CD4-positive, alpha-beta T cell (primary cell): ENCODE results near the gene CMTM4. TPM values are rescaled to one million over a fixed set of nuclear protein-coding genes. Genes with fewer than 3 reads are reported as not detected.

Source experiments
- ATAC-seq: fragments of 200-7000 bp; cut with Tn5 transposase; one replicate; pipeline ENCODE4 v1.10.0; 2022; ENCODE audit warnings: mild to moderate bottlenecking; ENCODE audit not compliant: poor library complexity
- CTCF ChIA-PET: fragments of 350-600 bp; sonication (Branson Sonifier 250); formaldehyde crosslinking; loops from one replicate; lab custom pipeline; 2021; ENCODE audit warnings: antibody characterized with exemption, inconsistent platforms; lab: Charles Lee
- POLR2A ChIA-PET: fragments of 350-600 bp; sonication (Branson Sonifier 250); formaldehyde crosslinking; loops from one replicate; lab custom pipeline; 2021; ENCODE audit warnings: antibody characterized with exemption, inconsistent platforms; lab: Charles Lee
- DNase-seq, 14 experiments: peaks; one replicate each; pipeline ENCODE4 v3.0.0-alpha.2; 2013 to 2020; ENCODE audit warnings: mixed read lengths in 2 of 14
- H3K27ac ChIP-seq, 2 donors: one replicate each; pipeline versions ENCODE4 v1.5.1 to v1.7.0; 2013; ENCODE audit warnings: low read length in 2 of 2, low read depth in 1 of 2, mild to moderate bottlenecking in 1 of 2
- H3K27me3 ChIP-seq, 2 experiments: 1 replicate in 1 of 2; 2 replicates in 1 of 2; pipeline versions ENCODE4 v1.6.1 to v1.7.0; 2013; ENCODE audit warnings: low read length in 2 of 2, control low read depth in 1 of 2, mild to moderate bottlenecking in 1 of 2, moderate library complexity in 1 of 2; ENCODE audit not compliant: insufficient read depth in 2 of 2, control insufficient read depth in 1 of 2
- H3K36me3 ChIP-seq: one replicate; pipeline ENCODE4 v1.6.1; 2013; ENCODE audit warnings: low read length, control low read depth; ENCODE audit not compliant: insufficient read depth
- H3K4me1 ChIP-seq: one replicate; pipeline ENCODE4 v1.6.1; 2013; ENCODE audit warnings: low read length, control low read depth; ENCODE audit not compliant: insufficient read depth
- H3K4me3 ChIP-seq: one replicate; pipeline ENCODE4 v1.5.1; 2013; ENCODE audit warnings: mild to moderate bottlenecking, low read length, moderate library complexity
- H3K9me3 ChIP-seq, 2 experiments: 1 replicate in 1 of 2; 2 replicates in 1 of 2; pipeline versions ENCODE4 v1.6.1 to v1.7.0; 2013; ENCODE audit warnings: low read length in 2 of 2, mild to moderate bottlenecking in 2 of 2, control low read depth in 1 of 2, moderate library complexity in 1 of 2; ENCODE audit not compliant: control insufficient read depth in 1 of 2, insufficient read depth in 1 of 2
- H3K27ac Mint-ChIP-seq: one replicate; pipeline ENCODE4 v1.8.0; 2020; ENCODE audit warnings: mixed read lengths
- H3K27me3 Mint-ChIP-seq: one replicate; pipeline ENCODE4 v1.8.0; 2021; ENCODE audit warnings: mixed read lengths
- H3K36me3 Mint-ChIP-seq: one replicate; pipeline ENCODE4 v1.8.0; 2021; ENCODE audit warnings: low read depth, mixed read lengths
- H3K4me1 Mint-ChIP-seq: one replicate; pipeline ENCODE4 v1.8.0; 2021; ENCODE audit warnings: low read depth, mixed read lengths
- H3K4me3 Mint-ChIP-seq: one replicate; pipeline ENCODE4 v1.8.0; 2020; ENCODE audit warnings: mild to moderate bottlenecking, mixed read lengths
- H3K9me3 Mint-ChIP-seq: one replicate; pipeline ENCODE4 v1.8.0; 2020; ENCODE audit warnings: mixed read lengths
- intact Hi-C, 2 experiments: fragments of 100-400 bp; cut with DNase I in 1 of 2; cut with micrococcal nuclease in 1 of 2; formaldehyde crosslinking; loops; one replicate each; pipeline versions ENCODE4 v1.15.1 to v1.9.0; 2023 to 2025; cut with DNase I, micrococcal nuclease
- total RNA-seq, 174 experiments: library from RNA in 2 of 174; stranded (reverse) in 2 of 174; gene quantifications; one replicate each; pipeline ENCODE4 v1.2.3 and lab custom pipeline; 2021 to 2026
- TF ChIP-seq, protein P1 (sequence below): fragments of 200-600 bp; IDR thresholded peaks from one replicate; pipeline ENCODE4 v1.8.0; 2022; ENCODE audit warnings: antibody characterized with exemption, mild to moderate bottlenecking

The CMTM4 gene
- total RNA-seq, 2 experiments from 2014 or later: 1.1 to 1.6 TPM

DNA sequence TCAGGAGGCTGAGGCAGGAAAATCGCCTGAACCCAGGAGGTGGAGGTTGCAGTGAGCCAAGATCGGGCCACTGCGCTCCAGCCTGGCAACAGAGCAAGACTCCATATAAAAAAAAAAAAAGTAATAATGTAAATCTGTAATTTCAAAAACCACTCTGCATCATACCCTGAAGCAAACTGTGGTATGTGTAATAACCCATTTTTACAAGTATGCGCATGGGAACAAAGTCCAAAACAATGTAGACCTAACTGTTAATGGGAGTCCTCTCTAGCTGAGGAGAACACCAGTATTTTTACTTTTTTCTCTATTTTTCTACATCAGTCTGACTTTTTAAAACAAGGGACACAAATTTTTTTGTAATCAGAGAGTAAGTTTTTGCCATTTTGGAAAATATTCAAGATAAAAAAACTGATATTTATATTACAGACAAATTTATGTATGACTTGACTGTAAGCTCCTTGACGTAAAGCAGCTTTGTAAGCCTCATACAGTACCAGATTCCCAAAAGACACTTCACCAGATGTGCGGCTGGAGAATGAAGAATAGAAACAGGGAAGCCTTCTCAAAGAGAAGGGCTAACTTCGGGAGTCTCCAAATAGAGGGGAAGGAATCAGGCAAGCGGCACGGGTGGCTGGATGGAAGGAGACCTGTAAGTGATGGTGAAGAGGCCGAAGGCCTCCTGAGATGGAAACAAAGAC, 25.7 kb downstream of the CMTM4 start:
- H3K27me3 Mint-ChIP-seq: no peaks in the 10 kb centered on the region
- no peaks in the 10 kb centered on the region for H3K9me3 Mint-ChIP-seq

DNA sequence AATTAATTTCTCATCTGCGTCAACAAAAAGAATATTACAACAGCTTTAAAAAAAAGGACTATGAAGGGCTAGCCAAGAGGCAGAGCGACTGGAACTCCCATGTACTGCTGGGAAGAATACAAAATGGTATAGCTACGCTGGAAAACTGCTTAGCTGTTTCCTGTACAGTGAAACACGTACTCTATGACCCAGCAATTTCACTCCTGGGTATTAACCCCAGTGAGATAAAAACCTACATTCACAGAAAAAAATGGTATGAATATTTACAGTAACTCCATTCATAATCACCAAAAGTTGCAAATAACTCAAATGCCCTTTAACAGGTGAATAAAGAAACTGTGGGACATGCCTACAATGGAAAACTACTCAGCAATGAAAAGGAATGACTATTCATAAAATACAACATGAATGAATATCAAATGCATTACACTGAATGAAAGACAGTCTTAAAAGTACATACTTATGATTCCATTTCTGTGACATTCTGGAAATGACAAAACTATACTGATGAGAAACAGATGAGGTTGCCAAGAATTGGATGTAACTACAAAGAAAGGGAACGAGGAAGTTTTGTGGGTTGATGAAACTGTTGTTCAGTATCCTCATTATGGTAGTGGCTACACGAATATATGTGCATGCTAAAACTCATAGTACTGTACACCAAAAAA, 27.6 kb downstream of the CMTM4 start:
- H3K4me1 ChIP-seq: no peaks in the 10 kb centered on the region
- ChIA-PET CTCF (no interaction called here), POLR2A (interaction anchor here (0.7 kb wide), 1 partner anchor 8 kb away, joined by 4 read pairs; no protein-coding TSS in a partner anchor)
- Mint-ChIP-seq H3K27ac (no peak overlapping the region), H3K27me3 (no peaks in the 10 kb centered on the region), H3K4me1 (no peaks in the 10 kb centered on the region), H3K36me3 (no peaks in the 10 kb centered on the region), H3K4me3 (no peak overlapping the region), H3K9me3 (no peaks in the 10 kb centered on the region)
- DNase-seq: no peak
- ATAC-seq: no peak
- H3K27ac ChIP-seq: no peak overlapping the region
- no peaks in the 10 kb centered on the region for H3K27me3 ChIP-seq
- H3K36me3 ChIP-seq: no peaks in the 10 kb centered on the region
- intact Hi-C loops: no loop called here
- TF ChIP-seq, protein P1, sequence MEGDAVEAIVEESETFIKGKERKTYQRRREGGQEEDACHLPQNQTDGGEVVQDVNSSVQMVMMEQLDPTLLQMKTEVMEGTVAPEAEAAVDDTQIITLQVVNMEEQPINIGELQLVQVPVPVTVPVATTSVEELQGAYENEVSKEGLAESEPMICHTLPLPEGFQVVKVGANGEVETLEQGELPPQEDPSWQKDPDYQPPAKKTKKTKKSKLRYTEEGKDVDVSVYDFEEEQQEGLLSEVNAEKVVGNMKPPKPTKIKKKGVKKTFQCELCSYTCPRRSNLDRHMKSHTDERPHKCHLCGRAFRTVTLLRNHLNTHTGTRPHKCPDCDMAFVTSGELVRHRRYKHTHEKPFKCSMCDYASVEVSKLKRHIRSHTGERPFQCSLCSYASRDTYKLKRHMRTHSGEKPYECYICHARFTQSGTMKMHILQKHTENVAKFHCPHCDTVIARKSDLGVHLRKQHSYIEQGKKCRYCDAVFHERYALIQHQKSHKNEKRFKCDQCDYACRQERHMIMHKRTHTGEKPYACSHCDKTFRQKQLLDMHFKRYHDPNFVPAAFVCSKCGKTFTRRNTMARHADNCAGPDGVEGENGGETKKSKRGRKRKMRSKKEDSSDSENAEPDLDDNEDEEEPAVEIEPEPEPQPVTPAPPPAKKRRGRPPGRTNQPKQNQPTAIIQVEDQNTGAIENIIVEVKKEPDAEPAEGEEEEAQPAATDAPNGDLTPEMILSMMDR: no peak
- no peak overlapping the region for H3K4me3 ChIP-seq
- no peaks in the 10 kb centered on the region for H3K9me3 ChIP-seq

More for the DNA sequence above, 25.7 kb downstream of the CMTM4 start:
- intact Hi-C loops: no loop called here
- Mint-ChIP-seq H3K36me3 (no peaks in the 10 kb centered on the region), H3K4me1 (no peaks in the 10 kb centered on the region), H3K27ac (no peak overlapping the region), H3K4me3 (no peak overlapping the region)
- no peaks in the 10 kb centered on the region for H3K36me3 ChIP-seq
- no peak overlapping the region for H3K4me3 ChIP-seq
- TF ChIP-seq, protein P1: no peak
- no peak overlapping the region for H3K27ac ChIP-seq
- CTCF ChIA-PET: interaction anchor here (1.5 kb wide), 1 partner anchor 20 kb away, joined by 5 read pairs; no protein-coding TSS in a partner anchor
- ATAC-seq (no peak), DNase-seq (no peak)
- H3K27me3 ChIP-seq: no peaks in the 10 kb centered on the region
- no peaks in the 10 kb centered on the region for H3K9me3 ChIP-seq
- H3K4me1 ChIP-seq: no peaks in the 10 kb centered on the region
- POLR2A ChIA-PET: no interaction called here

DNA sequence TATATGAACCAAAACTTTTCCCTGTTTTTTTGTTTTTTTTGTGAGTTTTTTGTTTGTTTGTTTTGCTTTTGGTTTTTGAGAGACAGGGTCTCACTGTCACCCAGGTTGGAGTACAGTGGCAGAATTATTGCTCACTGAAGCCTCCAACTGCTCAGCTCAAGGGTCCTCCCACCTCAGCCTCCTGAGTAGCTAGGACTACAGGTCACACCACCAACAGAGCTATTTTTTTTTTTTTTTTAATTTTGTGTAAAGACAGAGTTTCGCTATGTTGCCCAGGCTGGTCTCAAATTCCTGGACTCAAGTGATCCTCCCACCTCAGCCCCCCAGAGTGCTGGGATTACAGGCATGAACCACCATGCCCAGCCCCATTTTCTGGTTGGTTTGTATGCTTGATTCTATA, 28.6 kb downstream of the CMTM4 start:
- DNase-seq: no peak
- no peaks in the 10 kb centered on the region for H3K27me3 ChIP-seq
- Mint-ChIP-seq H3K4me1 (no peaks in the 10 kb centered on the region), H3K4me3 (no peak overlapping the region), H3K27me3 (no peaks in the 10 kb centered on the region), H3K36me3 (no peaks in the 10 kb centered on the region), H3K27ac (no peak overlapping the region), H3K9me3 (no peaks in the 10 kb centered on the region)
- ChIA-PET CTCF (no interaction called here), POLR2A (no interaction called here)
- no peaks in the 10 kb centered on the region for H3K4me1 ChIP-seq
- no peaks in the 10 kb centered on the region for H3K9me3 ChIP-seq
- H3K27ac ChIP-seq: no peak overlapping the region
- ATAC-seq: no peak
- no peak overlapping the region for H3K4me3 ChIP-seq
- H3K36me3 ChIP-seq: no peaks in the 10 kb centered on the region
- intact Hi-C loops: no loop called here
- TF ChIP-seq, protein P1: no peak
